H9 (cell line): ENCODE measurements around the gene CARD11. TPM values are rescaled to one million over a fixed set of nuclear protein-coding genes. Genes with fewer than 3 reads are reported as not detected.

Experiments
- DNase-seq: peaks from one replicate; pipeline ENCODE4 v3.0.0-alpha.2; 2017
- H2AFZ ChIP-seq: one replicate; pipeline ENCODE4 v1.6.1; 2013; ENCODE audit warnings: mild to moderate bottlenecking, low read length, control low read depth, moderate library complexity
- H2AK5ac ChIP-seq: 2 replicates; pipeline ENCODE4 v1.6.1; 2013; ENCODE audit warnings: low read length, control low read depth, mixed read lengths; ENCODE audit not compliant: insufficient read length
- H2BK120ac ChIP-seq: one replicate; pipeline ENCODE4 v1.6.1; 2013; ENCODE audit warnings: low read depth, mild to moderate bottlenecking, low read length, control low read depth, inconsistent platforms; ENCODE audit not compliant: poor library complexity, severe bottlenecking
- H2BK12ac ChIP-seq: 2 replicates; pipeline ENCODE4 v1.6.1; 2013; ENCODE audit warnings: low read length, control low read depth, mixed read lengths, low read depth; ENCODE audit not compliant: insufficient read length
- H2BK15ac ChIP-seq: 2 replicates; pipeline ENCODE4 v1.6.1; 2013; ENCODE audit warnings: low read depth, low read length, control low read depth
- H2BK20ac ChIP-seq: one replicate; pipeline ENCODE4 v1.6.1; 2013; ENCODE audit warnings: low read depth, mild to moderate bottlenecking, low read length, control low read depth, inconsistent platforms; ENCODE audit not compliant: poor library complexity, severe bottlenecking
- H2BK5ac ChIP-seq: 2 replicates; pipeline ENCODE4 v1.6.1; 2013; ENCODE audit warnings: low read length, control low read depth, mixed read lengths; ENCODE audit not compliant: insufficient read length
- H3K14ac ChIP-seq: 2 replicates; pipeline ENCODE4 v1.6.1; 2013; ENCODE audit warnings: low read length, control low read depth; ENCODE audit not compliant: insufficient read depth
- H3K18ac ChIP-seq: 2 replicates; pipeline ENCODE4 v1.6.1; 2013; ENCODE audit warnings: low read depth, mild to moderate bottlenecking, mixed read lengths, low read length, control low read depth; ENCODE audit not compliant: insufficient read length
- H3K23ac ChIP-seq: 2 replicates; pipeline ENCODE4 v1.6.1; 2013; ENCODE audit warnings: low read length, control low read depth, mixed read lengths, low read depth; ENCODE audit not compliant: insufficient read length
- H3K23me2 ChIP-seq: 2 replicates; pipeline ENCODE4 v1.6.1; 2013; ENCODE audit warnings: low read depth, mild to moderate bottlenecking, mixed read lengths, low read length, control low read depth; ENCODE audit not compliant: insufficient read length, poor library complexity, severe bottlenecking
- H3K27ac ChIP-seq: 2 replicates; pipeline ENCODE4 v1.5.1; 2013; ENCODE audit warnings: low read length, control low read depth, mixed read lengths, low read depth; ENCODE audit not compliant: insufficient read length
- H3K27me3 ChIP-seq: 2 replicates; pipeline ENCODE4 v1.6.1; 2013; ENCODE audit warnings: low read length, control low read depth, inconsistent platforms; ENCODE audit not compliant: insufficient read depth
- H3K4ac ChIP-seq: 2 replicates; pipeline ENCODE4 v1.6.1; 2013; ENCODE audit warnings: low read depth, mild to moderate bottlenecking, control low read depth, inconsistent platforms, low read length, moderate library complexity
- H3K4me1 ChIP-seq: 2 replicates; pipeline ENCODE4 v1.6.1; 2013; ENCODE audit warnings: low read length, control low read depth, inconsistent platforms; ENCODE audit not compliant: insufficient read depth
- H3K4me2 ChIP-seq: 2 replicates; pipeline ENCODE4 v1.6.1; 2013; ENCODE audit warnings: low read length, control low read depth, mixed read lengths; ENCODE audit not compliant: insufficient read length, insufficient read depth
- H3K56ac ChIP-seq: 2 replicates; pipeline ENCODE4 v1.6.1; 2013; ENCODE audit warnings: low read depth, mild to moderate bottlenecking, mixed read lengths, low read length, control low read depth; ENCODE audit not compliant: insufficient read length
- H3K79me1 ChIP-seq: 2 replicates; pipeline ENCODE4 v1.6.1; 2013; ENCODE audit warnings: low read depth, mild to moderate bottlenecking, moderate library complexity, low read length, control low read depth, inconsistent platforms; ENCODE audit not compliant: insufficient read depth, poor library complexity, severe bottlenecking
- H3K79me2 ChIP-seq: 2 replicates; pipeline ENCODE4 v1.6.1; 2013; ENCODE audit warnings: low read length, control low read depth, inconsistent platforms; ENCODE audit not compliant: insufficient read depth
- H3K9ac ChIP-seq: 2 replicates; pipeline ENCODE4 v1.6.1; 2013; ENCODE audit warnings: low read length, control low read depth, mixed read lengths; ENCODE audit not compliant: insufficient read length; ENCODE audit errors: extremely low read depth
- H3K9me3 ChIP-seq: one replicate; pipeline ENCODE4 v1.6.1; 2013; ENCODE audit warnings: low read depth, low read length, inconsistent platforms; ENCODE audit not compliant: control insufficient read depth
- H3T11ph ChIP-seq: one replicate; pipeline ENCODE4 v1.6.1; 2013; ENCODE audit warnings: mild to moderate bottlenecking, low read length, control low read depth, inconsistent platforms
- H4K20me1 ChIP-seq: one replicate; pipeline ENCODE4 v1.6.1; 2013; ENCODE audit not compliant: control insufficient read depth, insufficient read length, insufficient read depth
- H4K5ac ChIP-seq: 2 replicates; pipeline ENCODE4 v1.6.1; 2013; ENCODE audit warnings: low read depth, mild to moderate bottlenecking, mixed read lengths, low read length, control low read depth; ENCODE audit not compliant: insufficient read length
- H4K8ac ChIP-seq: replicated peaks from 2 replicates; pipeline ENCODE4 v1.6.1; 2013; ENCODE audit warnings: low read length, control low read depth, mixed read lengths, low read depth; ENCODE audit not compliant: insufficient read length
- H4K91ac ChIP-seq: 2 replicates; pipeline ENCODE4 v1.6.1; 2013; ENCODE audit warnings: low read depth, mild to moderate bottlenecking, moderate library complexity, mixed read lengths, low read length, control low read depth; ENCODE audit not compliant: insufficient read length
- H3K27ac Mint-ChIP-seq, 3 experiments: 2 replicates in 2 of 3; 3 replicates in 1 of 3; pipeline ENCODE4 v1.8.0; 2020 to 2021; ENCODE audit warnings: mixed read lengths in 3 of 3, mild to moderate bottlenecking in 1 of 3, moderate library complexity in 1 of 3
- H3K27me3 Mint-ChIP-seq: 2 replicates; pipeline ENCODE4 v1.8.0; 2021; ENCODE audit warnings: low read depth, mild to moderate bottlenecking, moderate library complexity, mixed read lengths
- H3K36me3 Mint-ChIP-seq, 3 experiments: 2 replicates in 2 of 3; 3 replicates in 1 of 3; pipeline ENCODE4 v1.8.0; 2020 to 2021; ENCODE audit warnings: low read depth in 3 of 3, mixed read lengths in 3 of 3; ENCODE audit not compliant: insufficient read depth in 1 of 3
- H3K4me1 Mint-ChIP-seq, 2 experiments: 2 replicates each; pipeline ENCODE4 v1.8.0; 2020; ENCODE audit warnings: mixed read lengths in 2 of 2
- H3K4me3 Mint-ChIP-seq, 2 experiments: 2 replicates in 1 of 2; 3 replicates in 1 of 2; pipeline ENCODE4 v1.8.0; 2020 to 2021; ENCODE audit warnings: mild to moderate bottlenecking in 2 of 2, mixed read lengths in 2 of 2, moderate library complexity in 1 of 2
- H3K9me3 Mint-ChIP-seq, 2 experiments: 2 replicates in 1 of 2; 3 replicates in 1 of 2; pipeline ENCODE4 v1.8.0; 2020; ENCODE audit warnings: mild to moderate bottlenecking in 2 of 2, mixed read lengths in 2 of 2, moderate library complexity in 1 of 2
- WGBS: extraction: QIAGEN DNeasy Blood & Tissue Kit; methylation state at CpG from one replicate; pipeline ENCODE4 v1.1.7; 2013; ENCODE audit warnings: missing lambda C conversion rate, low lambda C conversion rate, mixed read lengths; ENCODE audit not compliant: insufficient read length; ENCODE audit errors: extremely low coverage; 5-methylcytosine and 5-hydroxymethylcytosine counted together
- total RNA-seq: library from RNA; stranded (reverse); gene quantifications from 2 replicates; pipeline ENCODE4 v1.2.1, GENCODE V29; 2021
- TF ChIP-seq, protein P1 (sequence below): fragments of 200-600 bp; sonication (generic); conservative IDR thresholded peaks from 3 replicates; pipeline ENCODE4 v1.8.0; 2021; ENCODE audit warnings: antibody characterized with exemption, mild to moderate bottlenecking

Gene CARD11
- total RNA-seq, 1 experiment from 2014 or later: 20.0 TPM

DNA sequence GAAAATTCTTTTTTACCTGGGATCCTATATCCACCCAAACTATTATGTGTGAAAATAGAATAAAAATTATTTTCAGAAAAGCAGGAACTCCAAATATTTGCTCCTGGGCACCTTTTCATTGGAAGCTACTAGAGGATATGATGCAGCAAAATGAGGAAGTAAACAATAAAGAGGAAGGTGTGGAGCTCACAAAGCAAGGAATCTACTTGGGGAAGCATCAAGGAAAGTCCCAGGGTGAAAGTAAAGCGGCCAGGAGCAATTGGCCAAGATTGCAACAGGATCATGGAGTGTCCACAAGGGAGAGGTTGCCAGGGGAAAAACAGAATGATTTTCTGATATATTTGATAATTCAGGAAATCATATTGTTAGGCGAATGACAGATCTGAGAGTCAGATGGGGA lies 80.8 kb downstream of the CARD11 start:
- Histone ChIP-seq H2BK12ac (no peak overlapping the region), H4K5ac (no peak overlapping the region), H3K9me3 (no peaks in the 10 kb centered on the region), H3K9ac (no peak overlapping the region), H2BK15ac (no peak overlapping the region), H2AFZ (no peak overlapping the region), H2BK20ac (no peak overlapping the region), H3T11ph (no peak overlapping the region), H3K56ac (no peak overlapping the region), H3K4ac (no peak overlapping the region), H3K14ac (no peak overlapping the region), H3K79me2 (no peaks in the 10 kb centered on the region), H3K27ac (no peak overlapping the region), H3K4me2 (no peak overlapping the region), H4K20me1 (no peaks in the 10 kb centered on the region), H4K91ac (no peak overlapping the region), H3K18ac (no peak overlapping the region), H3K27me3 (no peaks in the 10 kb centered on the region), H2BK5ac (no peak overlapping the region), H3K79me1 (no peaks in the 10 kb centered on the region), H2BK120ac (no peak overlapping the region), H2AK5ac (no peak overlapping the region), H3K23ac (no peak overlapping the region), H3K23me2 (no peaks in the 10 kb centered on the region), H3K4me1 (no peaks in the 10 kb centered on the region), H4K8ac (no peak overlapping the region)
- TF ChIP-seq, protein P1, sequence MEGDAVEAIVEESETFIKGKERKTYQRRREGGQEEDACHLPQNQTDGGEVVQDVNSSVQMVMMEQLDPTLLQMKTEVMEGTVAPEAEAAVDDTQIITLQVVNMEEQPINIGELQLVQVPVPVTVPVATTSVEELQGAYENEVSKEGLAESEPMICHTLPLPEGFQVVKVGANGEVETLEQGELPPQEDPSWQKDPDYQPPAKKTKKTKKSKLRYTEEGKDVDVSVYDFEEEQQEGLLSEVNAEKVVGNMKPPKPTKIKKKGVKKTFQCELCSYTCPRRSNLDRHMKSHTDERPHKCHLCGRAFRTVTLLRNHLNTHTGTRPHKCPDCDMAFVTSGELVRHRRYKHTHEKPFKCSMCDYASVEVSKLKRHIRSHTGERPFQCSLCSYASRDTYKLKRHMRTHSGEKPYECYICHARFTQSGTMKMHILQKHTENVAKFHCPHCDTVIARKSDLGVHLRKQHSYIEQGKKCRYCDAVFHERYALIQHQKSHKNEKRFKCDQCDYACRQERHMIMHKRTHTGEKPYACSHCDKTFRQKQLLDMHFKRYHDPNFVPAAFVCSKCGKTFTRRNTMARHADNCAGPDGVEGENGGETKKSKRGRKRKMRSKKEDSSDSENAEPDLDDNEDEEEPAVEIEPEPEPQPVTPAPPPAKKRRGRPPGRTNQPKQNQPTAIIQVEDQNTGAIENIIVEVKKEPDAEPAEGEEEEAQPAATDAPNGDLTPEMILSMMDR: no peak
- H3K27ac Mint-ChIP-seq: no peak overlapping the region
- no peak overlapping the region for H3K4me3 Mint-ChIP-seq
- no peaks in the 10 kb centered on the region; the same call in none of the 2 replicates for H3K27me3 Mint-ChIP-seq
- no peak for DNase-seq
- H3K4me1 Mint-ChIP-seq: peaks cover 2% of the 10 kb centered on the region in 2 experiments; a peak in 1 of 4 replicates
- H3K36me3 Mint-ChIP-seq: peaks cover 3 to 12% (median 9%) of the 10 kb centered on the region in 3 experiments; a peak in 4 of 7 replicates
- WGBS: no CpG with 5 or more reads among the region's 2 CpGs
- H3K9me3 Mint-ChIP-seq: peaks cover 5 to 14% of the 10 kb centered on the region in 2 experiments; a peak in 4 of 5 replicates
